Fibroblast of skin of abdomen (primary cell): ENCODE results near the gene MGMT.
A peak's percentile ranks its signal among the peaks of the same experiment; 100 is the strongest.

ENCODE experiments used
- DNase-seq: peaks from one replicate; pipeline ENCODE4 v3.0.0-alpha.2; 2013

Gene MGMT

GRCh38 chr10:129741978-129742741 is 275.1 kb downstream of the MGMT start:
- DNase-seq: no peak

GRCh38 chr10:129742742-129743550 is 275.9 kb downstream of the MGMT start:
- DNase-seq: no peak

- no peak for DNase-seq
Measured at GRCh38 chr10:129743738-129744133, 276.7 kb downstream of the MGMT start.

- no peak for DNase-seq
Measured at GRCh38 chr10:129744134-129745111, 277.4 kb downstream of the MGMT start.

GRCh38 chr10:129745186-129745750 is 278.2 kb downstream of the MGMT start:
- DNase-seq: no peak

GRCh38 chr10:129754211-129755050 is 287.4 kb downstream of the MGMT start:
- no peak for DNase-seq

- DNase-seq: no peak
Measured at GRCh38 chr10:129755158-129755591, 288.1 kb downstream of the MGMT start.

GRCh38 chr10:129755621-129756020 is 288.6 kb downstream of the MGMT start:
- DNase-seq: no peak

GRCh38 chr10:129756912-129757901 is 290.2 kb downstream of the MGMT start:
- peak; percentile 12 for DNase-seq

GRCh38 chr10:129758207-129759021 is 291.4 kb downstream of the MGMT start:
- no peak for DNase-seq

GRCh38 chr10:129759214-129760002 is 292.4 kb downstream of the MGMT start:
- DNase-seq: no peak

GRCh38 chr10:129760003-129760315 is 292.9 kb downstream of the MGMT start:
- no peak for DNase-seq

GRCh38 chr10:129760416-129760815 is 293.4 kb downstream of the MGMT start:
- no peak for DNase-seq

GRCh38 chr10:129761197-129761972 is 294.3 kb downstream of the MGMT start:
- DNase-seq: no peak

GRCh38 chr10:129761981-129762956 is 295.2 kb downstream of the MGMT start:
- no peak for DNase-seq
